Fibroblast of pulmonary artery (primary cell): ENCODE data around the gene OTP.

ENCODE experiments used
- DNase-seq: peaks from one replicate; pipeline ENCODE4 v3.0.0-alpha.2; 2010; ENCODE audit warnings: low read depth
- H3K4me3 ChIP-seq: replicated peaks from 2 replicates; pipeline ENCODE4 v1.5.1; 2011; ENCODE audit warnings: low read depth, mild to moderate bottlenecking, control low read depth, low read length, moderate library complexity
- TF ChIP-seq, protein P1 (sequence below): IDR thresholded peaks from 2 replicates; pipeline ENCODE4 v1.5.1; 2011; ENCODE audit warnings: mild to moderate bottlenecking, control low read depth, low read length, inconsistent platforms; ENCODE audit errors: missing control alignments

Gene OTP

DNA sequence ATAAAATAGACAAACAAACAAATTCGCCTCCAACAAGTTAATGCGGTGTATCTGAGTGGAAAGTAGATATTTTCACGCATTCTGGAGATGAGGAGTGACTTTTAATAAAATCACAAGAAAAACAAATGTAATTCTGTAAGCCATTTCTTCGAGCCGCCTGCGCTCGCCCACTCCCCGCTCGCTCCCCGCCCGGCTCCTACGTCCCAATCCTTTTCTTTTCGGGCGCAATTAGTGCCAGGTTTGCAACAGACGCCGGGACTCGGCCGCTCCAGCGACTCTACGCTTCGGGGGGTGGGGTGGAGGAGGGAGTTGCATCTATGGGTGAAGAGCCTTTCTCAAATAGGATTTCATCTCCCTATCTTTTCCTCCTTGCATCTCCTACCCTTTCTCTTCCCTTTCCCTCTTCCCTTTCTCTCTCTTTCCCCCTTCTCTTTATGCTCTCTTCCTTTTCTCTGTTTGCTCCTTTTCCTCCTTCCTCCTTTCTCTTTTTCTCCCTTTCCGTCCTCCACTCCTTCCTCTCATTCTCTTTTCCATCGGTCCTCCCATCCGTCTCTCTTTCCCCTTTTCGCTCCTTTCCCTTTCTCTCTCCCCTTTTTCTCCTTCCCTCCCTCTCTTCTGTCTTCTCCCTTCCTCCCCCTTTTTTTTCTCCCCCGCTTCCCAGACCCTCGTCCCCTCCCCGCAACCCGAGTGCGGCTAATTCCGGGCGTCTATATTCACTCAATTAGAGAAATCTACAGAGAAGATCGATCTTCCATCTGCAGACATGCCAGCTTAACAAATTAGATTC lies 6.1 kb upstream of the OTP start:
- TF ChIP-seq, protein P1, sequence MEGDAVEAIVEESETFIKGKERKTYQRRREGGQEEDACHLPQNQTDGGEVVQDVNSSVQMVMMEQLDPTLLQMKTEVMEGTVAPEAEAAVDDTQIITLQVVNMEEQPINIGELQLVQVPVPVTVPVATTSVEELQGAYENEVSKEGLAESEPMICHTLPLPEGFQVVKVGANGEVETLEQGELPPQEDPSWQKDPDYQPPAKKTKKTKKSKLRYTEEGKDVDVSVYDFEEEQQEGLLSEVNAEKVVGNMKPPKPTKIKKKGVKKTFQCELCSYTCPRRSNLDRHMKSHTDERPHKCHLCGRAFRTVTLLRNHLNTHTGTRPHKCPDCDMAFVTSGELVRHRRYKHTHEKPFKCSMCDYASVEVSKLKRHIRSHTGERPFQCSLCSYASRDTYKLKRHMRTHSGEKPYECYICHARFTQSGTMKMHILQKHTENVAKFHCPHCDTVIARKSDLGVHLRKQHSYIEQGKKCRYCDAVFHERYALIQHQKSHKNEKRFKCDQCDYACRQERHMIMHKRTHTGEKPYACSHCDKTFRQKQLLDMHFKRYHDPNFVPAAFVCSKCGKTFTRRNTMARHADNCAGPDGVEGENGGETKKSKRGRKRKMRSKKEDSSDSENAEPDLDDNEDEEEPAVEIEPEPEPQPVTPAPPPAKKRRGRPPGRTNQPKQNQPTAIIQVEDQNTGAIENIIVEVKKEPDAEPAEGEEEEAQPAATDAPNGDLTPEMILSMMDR = no peak
- no peak for DNase-seq
- H3K4me3 ChIP-seq = no peak overlapping the region

DNA sequence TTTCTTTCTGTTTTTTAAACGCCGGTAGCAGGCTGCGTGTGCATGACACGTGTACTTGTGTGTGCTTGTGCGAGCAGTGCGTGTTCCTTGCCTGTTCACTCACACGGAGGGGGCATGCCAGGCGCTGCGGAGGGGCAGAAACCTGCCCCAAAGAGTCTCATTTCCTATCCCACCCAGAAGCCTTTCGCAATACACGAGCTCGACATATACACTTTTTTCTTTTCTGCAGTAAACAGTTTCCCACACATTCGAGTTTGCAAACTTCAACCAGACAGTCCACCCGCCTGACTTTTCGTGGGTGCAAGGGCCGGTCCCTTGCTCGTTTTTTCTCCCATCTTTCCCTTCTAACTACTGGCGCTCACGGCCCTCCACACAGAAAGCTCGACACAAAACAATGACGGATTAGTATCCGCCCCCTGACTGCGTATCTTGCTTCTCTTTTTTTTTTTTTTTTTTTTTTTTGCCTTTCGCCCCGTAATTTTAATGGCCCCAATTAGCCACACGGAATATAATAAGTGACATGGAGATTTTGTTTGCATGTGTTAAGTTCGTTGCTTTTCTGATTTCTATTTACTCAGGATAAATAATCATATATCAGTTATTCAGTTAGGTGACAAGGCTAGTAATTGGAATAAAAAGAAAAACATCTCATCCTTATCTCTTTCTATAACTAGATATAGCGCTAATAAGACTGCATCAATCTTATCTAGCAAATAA lies 5.3 kb upstream of the OTP start:
- DNase-seq = no peak
- TF ChIP-seq, protein P1 = no peak
- H3K4me3 ChIP-seq = no peak overlapping the region

DNA sequence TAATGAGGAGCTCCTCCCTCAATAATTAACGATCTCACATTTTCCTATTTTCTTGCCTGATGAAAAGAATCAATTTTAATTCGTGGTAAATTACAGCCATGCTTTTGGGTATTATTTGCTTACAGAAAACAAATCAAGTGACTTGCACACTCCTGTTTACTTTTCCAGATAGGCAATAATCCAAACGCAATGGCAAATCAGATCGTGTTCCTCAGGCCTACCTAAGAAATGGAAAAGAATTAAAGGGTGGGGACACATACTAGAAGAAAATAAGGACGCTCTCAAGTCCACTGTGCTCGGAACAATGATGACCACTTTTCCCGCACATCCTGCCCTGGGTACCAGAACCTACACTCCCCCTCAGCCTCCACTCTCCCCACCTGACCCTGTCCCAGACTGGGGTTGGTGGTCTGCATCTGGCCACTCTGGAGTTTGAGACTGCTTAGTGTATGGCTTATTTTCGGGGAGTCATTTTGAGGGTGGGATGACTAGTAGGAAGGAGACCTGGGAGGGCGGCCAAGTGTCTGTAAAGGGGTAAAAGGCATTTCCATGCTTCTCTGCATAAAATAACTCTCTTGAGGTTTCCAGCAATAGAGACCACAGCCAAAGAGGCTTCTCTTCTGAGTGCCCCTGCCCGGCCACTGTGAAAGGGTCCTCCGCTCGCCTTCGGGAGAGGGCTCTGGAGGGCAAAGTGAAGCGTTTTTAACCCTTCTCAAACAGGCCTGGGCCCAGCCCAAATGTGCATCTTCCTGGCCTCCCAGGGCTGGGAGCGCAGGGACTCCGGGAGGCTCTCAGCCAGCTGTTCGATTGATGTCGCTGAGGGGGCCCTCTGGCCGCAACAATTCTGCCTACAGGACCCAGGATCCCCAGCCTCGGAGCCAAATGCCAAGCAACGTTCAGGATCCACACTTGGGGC lies 4.5 kb upstream of the OTP start:
- DNase-seq = no peak
- TF ChIP-seq, protein P1 = no peak
- H3K4me3 ChIP-seq = no peak overlapping the region

DNA sequence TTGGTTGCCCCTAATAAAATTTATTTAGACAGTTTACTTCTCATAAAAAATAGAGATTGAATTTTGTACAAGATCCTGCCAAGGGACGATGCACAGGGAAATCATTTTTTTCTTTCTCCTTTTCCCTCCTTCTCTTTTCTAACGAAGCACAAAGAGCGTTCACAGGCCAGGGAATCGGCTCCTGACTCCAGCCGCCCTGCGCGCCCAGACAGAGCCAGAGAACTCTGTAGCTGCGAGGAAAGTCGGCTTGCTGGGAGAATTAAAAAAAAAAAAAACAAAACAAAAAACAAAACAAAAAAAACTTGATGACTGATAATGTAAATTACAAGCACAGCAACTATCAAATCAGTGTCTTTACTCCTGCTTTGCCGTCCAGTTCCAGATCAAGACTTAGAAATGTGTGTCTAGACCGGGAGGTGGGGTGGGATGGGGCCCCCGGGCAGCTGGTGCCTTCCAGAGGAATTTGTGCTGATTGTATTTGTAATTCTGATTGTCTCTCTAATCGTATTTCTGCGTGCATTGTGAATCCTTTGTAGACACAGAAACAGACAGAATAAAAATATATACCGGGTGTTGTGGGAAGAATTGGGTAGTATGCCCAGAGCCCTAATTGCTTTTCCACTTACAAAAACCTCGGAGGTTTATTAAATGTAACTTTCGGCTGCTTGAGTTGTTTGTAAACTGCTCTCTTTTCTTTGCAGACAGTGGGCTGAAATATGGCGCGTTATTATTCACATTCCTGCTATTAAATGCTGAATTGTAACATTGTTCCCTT lies 3.6 kb upstream of the OTP start:
- TF ChIP-seq, protein P1 = no peak
- no peak for DNase-seq

DNA sequence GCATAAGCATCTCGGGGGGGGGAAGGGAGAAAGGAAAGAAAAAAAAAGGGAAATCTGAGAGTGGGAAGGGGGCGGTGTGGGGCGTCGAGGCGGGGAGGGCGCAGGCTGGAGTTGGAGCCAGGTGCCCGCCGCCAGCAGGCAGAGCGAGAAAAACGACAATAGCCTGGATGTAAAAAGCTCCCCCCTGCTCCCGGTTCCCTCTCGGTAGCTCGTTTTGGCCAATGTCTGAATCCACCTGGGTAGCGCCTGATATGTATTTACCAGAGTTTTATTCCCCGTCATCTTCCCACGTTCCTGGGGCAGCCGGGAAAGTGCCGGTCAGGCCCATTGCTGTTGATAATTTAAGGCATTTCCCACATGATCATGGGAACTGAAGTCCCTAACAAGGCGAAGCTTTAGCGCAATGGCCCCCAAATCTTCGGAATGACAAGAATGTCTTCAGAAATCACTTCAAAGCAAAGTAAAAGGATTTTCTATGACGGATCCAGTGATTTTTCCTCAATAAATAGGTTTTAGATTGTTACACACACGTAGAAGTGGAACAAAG lies 3.0 kb upstream of the OTP start:
- TF ChIP-seq, protein P1 = no peak

More for the DNA sequence above, 3.6 kb upstream of the OTP start:
- no peak overlapping the region for H3K4me3 ChIP-seq

More for the DNA sequence above, 3.0 kb upstream of the OTP start:
- DNase-seq = no peak
- no peak overlapping the region for H3K4me3 ChIP-seq
